Gastroesophageal sphincter (tissue), 4 donors: ENCODE data around the gene CXXC1. TPM values are rescaled to one million over a fixed set of nuclear protein-coding genes. Genes with fewer than 3 reads are reported as not detected.

Experiments
- ATAC-seq: fragments of 150-250 bp; one replicate; pipeline ENCODE4 v1.9.1; 2016; ENCODE audit warnings: mild to moderate bottlenecking, moderate library complexity
- H3K27ac ChIP-seq, 4 donors: fragments of 200-600 bp; sonication (generic) in 3 of 4; 1 replicate in 3 of 4; 2 replicates in 1 of 4; pipeline ENCODE4 v1.5.1; 2016 to 2019
- H3K27me3 ChIP-seq: fragments of 200-600 bp; sonication (generic); one replicate; pipeline ENCODE4 v1.5.1; 2019
- H3K36me3 ChIP-seq, 2 donors: fragments of 200-600 bp; sonication (generic); one replicate each; pipeline ENCODE4 v1.5.1; 2019; ENCODE audit warnings: control low read depth in 1 of 2
- H3K4me1 ChIP-seq, 3 donors: fragments of 200-600 bp; sonication (generic); 1 replicate in 2 of 3; 2 replicates in 1 of 3; pipeline ENCODE4 v1.5.1; 2016 to 2019; ENCODE audit warnings: control low read depth in 2 of 3
- H3K4me3 ChIP-seq, 2 donors: fragments of 200-600 bp; sonication (generic); one replicate each; pipeline ENCODE4 v1.5.1; 2019; ENCODE audit warnings: mild to moderate bottlenecking in 1 of 2, moderate library complexity in 1 of 2
- H3K9me3 ChIP-seq, 3 donors: fragments of 200-600 bp; sonication (generic); one replicate each; pipeline ENCODE4 v1.5.1; 2017 to 2019; ENCODE audit warnings: control low read depth in 2 of 3
- CTCF ChIP-seq, 4 experiments: fragments of 200-600 bp in 2 of 4; fragments of 450-650 bp in 2 of 4; sonication (generic) in 1 of 4; IDR thresholded peaks; one replicate each; pipeline ENCODE4 v1.5.1; 2017 to 2019; ENCODE audit warnings: antibody characterized with exemption in 4 of 4, mild to moderate bottlenecking in 2 of 4, moderate library complexity in 2 of 4
- EP300 ChIP-seq: sonication (generic); formaldehyde crosslinking; IDR thresholded peaks from one replicate; pipeline ENCODE4 v1.6.1; 2017; ENCODE audit warnings: antibody characterized with exemption, mild to moderate bottlenecking
- POLR2A ChIP-seq, 2 donors: fragments of 450-650 bp; IDR thresholded peaks; one replicate each; pipeline ENCODE4 v1.6.1; 2017; ENCODE audit warnings: antibody characterized with exemption in 2 of 2, mild to moderate bottlenecking in 2 of 2, moderate library complexity in 1 of 2
- POLR2AphosphoS5 ChIP-seq: sonication (generic); formaldehyde crosslinking; IDR thresholded peaks from one replicate; pipeline ENCODE4 v1.6.1; 2017; ENCODE audit warnings: antibody characterized with exemption
- WGBS, 2 donors: methylation state at CpG; one replicate each; pipeline ENCODE4 v1.1.5; 2018; ENCODE audit warnings: low coverage in 1 of 2; 5-methylcytosine and 5-hydroxymethylcytosine counted together
- total RNA-seq, 4 donors: library from RNA; depleted of rRNA; stranded (reverse); fragments of >200 nt; gene quantifications; one replicate each; pipeline ENCODE4 v1.1.0, GENCODE V29; 2016

The CXXC1 gene
- total RNA-seq, 4 donors from 2014 or later = 44.4 to 54.9 (median 51.5) TPM

GRCh38 chr18:50276452-50276851 lies 11.0 kb downstream of the CXXC1 start:
- peaks cover 0 to 24% (median 17%) of the 10 kb centered on the region in 3 donors for H3K4me1 ChIP-seq
- 86% methylated on average over 4 of the region's 4 CpGs; no CpG with 5 or more reads in 1 of the 2 donors for WGBS, 2 donors
- H3K27me3 ChIP-seq = no peaks in the 10 kb centered on the region
- H3K9me3 ChIP-seq = no peaks in the 10 kb centered on the region
- no peak for TF ChIP-seq EP300
- no peak for TF ChIP-seq POLR2AphosphoS5
- TF ChIP-seq CTCF (IDR thresholded peaks at IDR 0.05) = no peak
- TF ChIP-seq POLR2A (IDR thresholded peaks at IDR 0.05) = no peak
- ATAC-seq = no peak
- peaks cover 0 to 81% of the 10 kb centered on the region in 2 donors for H3K36me3 ChIP-seq
- no peak overlapping the region for H3K27ac ChIP-seq
- H3K4me3 ChIP-seq = no peak overlapping the region

GRCh38 chr18:50275503-50276036 lies 11.9 kb downstream of the CXXC1 start:
- Histone ChIP-seq H3K4me3 (no peak overlapping the region), H3K36me3 (peaks cover 0 to 89% of the 10 kb centered on the region in 2 donors), H3K9me3 (no peaks in the 10 kb centered on the region), H3K27me3 (no peaks in the 10 kb centered on the region), H3K27ac (no peak overlapping the region), H3K4me1 (peaks cover 0 to 21% (median 16%) of the 10 kb centered on the region in 3 donors)
- ATAC-seq = no peak
- TF ChIP-seq POLR2AphosphoS5 (no peak), POLR2A (IDR thresholded peaks at IDR 0.05) (no peak), EP300 (no peak), CTCF (IDR thresholded peaks at IDR 0.05) (no peak)
- 78 to 94% methylated on average over 2 to 5 of the region's 19 CpGs for WGBS, 2 donors

GRCh38 chr18:50274941-50275340 lies 12.6 kb downstream of the CXXC1 start:
- Histone ChIP-seq H3K4me1 (peaks cover 0 to 15% (median 9%) of the 10 kb centered on the region in 3 donors), H3K9me3 (no peaks in the 10 kb centered on the region), H3K27ac (no peak overlapping the region), H3K4me3 (no peak overlapping the region), H3K27me3 (no peaks in the 10 kb centered on the region), H3K36me3 (peaks cover 0 to 95% of the 10 kb centered on the region in 2 donors)
- TF ChIP-seq POLR2A (IDR thresholded peaks at IDR 0.05) (no peak), EP300 (no peak), CTCF (IDR thresholded peaks at IDR 0.05) (no peak), POLR2AphosphoS5 (no peak)
- no peak for ATAC-seq
- no CpG with 5 or more reads among the region's 10 CpGs for WGBS, 2 donors

GRCh38 chr18:50274044-50274442 lies 13.4 kb downstream of the CXXC1 start:
- no peaks in the 10 kb centered on the region for H3K27me3 ChIP-seq
- no peaks in the 10 kb centered on the region for H3K9me3 ChIP-seq
- H3K4me3 ChIP-seq = no peak overlapping the region
- TF ChIP-seq POLR2AphosphoS5 = no peak
- no peak for TF ChIP-seq EP300
- TF ChIP-seq POLR2A (IDR thresholded peaks at IDR 0.05) = no peak
- TF ChIP-seq CTCF (IDR thresholded peaks at IDR 0.05) = no peak
- 100% methylated on average over 1 of the region's 17 CpGs; no CpG with 5 or more reads in 1 of the 2 donors for WGBS, 2 donors
- H3K27ac ChIP-seq = no peak overlapping the region
- H3K36me3 ChIP-seq = peaks cover 0 to 95% of the 10 kb centered on the region in 2 donors
- H3K4me1 ChIP-seq = peaks cover 0 to 6% (median 3%) of the 10 kb centered on the region in 3 donors
- no peak for ATAC-seq
